CD14-positive monocyte (primary cell): Measurements from ENCODE around the gene ATP6V0B. TPM values are rescaled to one million over a fixed set of nuclear protein-coding genes. Genes with fewer than 3 reads are reported as not detected.

Experiments used
- DNase-seq, 3 donors: peaks; one replicate each; pipeline ENCODE4 v3.0.0-alpha.2; 2011 to 2022
- H2AFZ ChIP-seq: 2 replicates; pipeline ENCODE4 v1.6.0; 2012; ENCODE audit warnings: mild to moderate bottlenecking, low read depth, low read length, inconsistent platforms; ENCODE audit not compliant: insufficient read depth, poor library complexity, severe bottlenecking
- H3K27ac ChIP-seq, 2 donors: 1 replicate in 1 of 2; 2 replicates in 1 of 2; pipeline ENCODE4 v1.5.1; 2012 to 2013; ENCODE audit warnings: low read length in 2 of 2, control low read depth in 1 of 2, inconsistent platforms in 1 of 2, low read depth in 1 of 2, mild to moderate bottlenecking in 1 of 2
- H3K27me3 ChIP-seq, 2 donors: one replicate each; pipeline versions ENCODE4 v1.6.0 to v1.6.1; 2011 to 2013; ENCODE audit warnings: low read length in 2 of 2; ENCODE audit not compliant: control insufficient read depth in 2 of 2, insufficient read depth in 2 of 2
- H3K36me3 ChIP-seq, 2 donors: replicated peaks in 1 of 2; 1 replicate in 1 of 2; 2 replicates in 1 of 2; pipeline versions ENCODE4 v1.5.1 to v1.6.1; 2012 to 2013; ENCODE audit warnings: low read length in 2 of 2, control low read depth in 1 of 2, inconsistent platforms in 1 of 2, mild to moderate bottlenecking in 1 of 2; ENCODE audit not compliant: insufficient read depth in 2 of 2, control insufficient read depth in 1 of 2
- H3K4me1 ChIP-seq, 2 donors: 1 replicate in 1 of 2; 2 replicates in 1 of 2; pipeline versions ENCODE4 v1.5.1 to v1.6.1; 2012 to 2013; ENCODE audit warnings: low read length in 2 of 2, control low read depth in 1 of 2, inconsistent platforms in 1 of 2, mild to moderate bottlenecking in 1 of 2, moderate library complexity in 1 of 2; ENCODE audit not compliant: insufficient read depth in 2 of 2, control insufficient read depth in 1 of 2
- H3K4me2 ChIP-seq: replicated peaks from 2 replicates; pipeline ENCODE3; 2012; ENCODE audit warnings: low read length, moderate library complexity, mild to moderate bottlenecking; ENCODE audit not compliant: poor library complexity, severe bottlenecking; ENCODE audit errors: extremely low read depth
- H3K4me3 ChIP-seq, 3 experiments: fragments of 200-600 bp in 1 of 3; sonication (generic) in 1 of 3; replicated peaks in 1 of 3; 1 replicate in 2 of 3; 2 replicates in 1 of 3; pipeline ENCODE4 v1.5.1; 2011 to 2013; ENCODE audit warnings: low read length in 3 of 3, mild to moderate bottlenecking in 3 of 3, control low read depth in 2 of 3, low read depth in 2 of 3, inconsistent platforms in 1 of 3, moderate library complexity in 1 of 3
- H3K79me2 ChIP-seq: 2 replicates; pipeline ENCODE4 v1.6.0; 2012; ENCODE audit warnings: mild to moderate bottlenecking, control low read depth, inconsistent platforms, low read length, moderate library complexity; ENCODE audit not compliant: insufficient read depth
- H3K9ac ChIP-seq: 2 replicates; pipeline ENCODE4 v1.6.0; 2017; ENCODE audit warnings: low read length, mild to moderate bottlenecking; ENCODE audit not compliant: insufficient read depth, poor library complexity, severe bottlenecking
- H3K9me3 ChIP-seq, 2 donors: replicated peaks in 1 of 2; 1 replicate in 1 of 2; 2 replicates in 1 of 2; pipeline versions ENCODE4 v1.5.1 to v1.6.1; 2012 to 2013; ENCODE audit warnings: low read length in 2 of 2, control low read depth in 1 of 2; ENCODE audit not compliant: control insufficient read depth in 1 of 2, insufficient read depth in 1 of 2
- H4K20me1 ChIP-seq: 2 replicates; pipeline ENCODE4 v1.6.0; 2012; ENCODE audit warnings: mild to moderate bottlenecking, low read length, control low read depth, moderate library complexity; ENCODE audit not compliant: insufficient read depth
- H3K27ac Mint-ChIP-seq, 7 donors: one replicate each; pipeline ENCODE4 v1.8.0; 2020; ENCODE audit warnings: mild to moderate bottlenecking in 7 of 7, mixed read lengths in 7 of 7, moderate library complexity in 6 of 7, inconsistent platforms in 2 of 7
- H3K27me3 Mint-ChIP-seq, 3 donors: one replicate each; pipeline ENCODE4 v1.8.0; 2021 to 2022; ENCODE audit warnings: low read depth in 3 of 3, mild to moderate bottlenecking in 3 of 3, mixed read lengths in 3 of 3, moderate library complexity in 3 of 3, inconsistent platforms in 1 of 3
- H3K36me3 Mint-ChIP-seq, 2 donors: one replicate each; pipeline ENCODE4 v1.8.0; 2020; ENCODE audit warnings: mixed read lengths in 2 of 2, inconsistent platforms in 1 of 2, mild to moderate bottlenecking in 1 of 2
- H3K4me1 Mint-ChIP-seq: one replicate; pipeline ENCODE4 v1.8.0; 2020; ENCODE audit warnings: mild to moderate bottlenecking, mixed read lengths
- H3K4me3 Mint-ChIP-seq, 2 donors: one replicate each; pipeline ENCODE4 v1.8.0; 2020; ENCODE audit warnings: mild to moderate bottlenecking in 2 of 2, mixed read lengths in 2 of 2, moderate library complexity in 1 of 2
- H3K9me3 Mint-ChIP-seq, 7 donors: one replicate each; pipeline ENCODE4 v1.8.0; 2020 to 2022; ENCODE audit warnings: mixed read lengths in 7 of 7, mild to moderate bottlenecking in 6 of 7, moderate library complexity in 6 of 7, inconsistent platforms in 2 of 7
- CTCF ChIP-seq: fragments of 200-600 bp; IDR thresholded peaks from one replicate; pipeline ENCODE4 v1.8.0; 2022; ENCODE audit warnings: antibody characterized with exemption, mild to moderate bottlenecking
- WGBS: methylation state at CpG from one replicate; pipeline ENCODE4 v1.1.5; 2013; ENCODE audit warnings: missing lambda C conversion rate; ENCODE audit not compliant: insufficient coverage; 5-methylcytosine and 5-hydroxymethylcytosine counted together
- intact Hi-C, 2 donors: fragments of 100-400 bp; cut with micrococcal nuclease; formaldehyde crosslinking; loops; one replicate each; pipeline versions ENCODE4 v1.15.0 to v1.15.1; 2023
- polyA plus RNA-seq, 3 donors: library from polyadenylated mRNA; depleted of rRNA in 1 of 3; unstranded in 2 of 3; stranded (reverse) in 1 of 3; fragments of 300-500 nt in 2 of 3; fragments of >200 nt in 1 of 3; fragmentation: Illumina TruSeq in 2 of 3; gene quantifications; 1 replicate in 2 of 3; 2 replicates in 1 of 3; pipeline ENCODE4 v1.2.3, GENCODE V29; 2012 to 2021

The ATP6V0B gene
- polyA plus RNA-seq, 3 donors: 465 to 1,219 (median 954) TPM

GRCh38 chr1:43973981-43974442, 748 bp upstream of the ATP6V0B start:
- Histone ChIP-seq H3K79me2 (peaks cover 48% of the 10 kb centered on the region), H3K9me3 (no peaks in the 10 kb centered on the region), H3K27me3 (no peaks in the 10 kb centered on the region), H3K4me1 (peaks cover 48 to 61% of the 10 kb centered on the region in 2 donors), H3K36me3 (peaks cover 25 to 37% of the 10 kb centered on the region in 2 donors), H3K9ac (peak overlapping the region; percentile 100), H3K4me3 (peak overlapping the region; percentile 86 to 98 (median 97)), H3K27ac (peak overlapping the region; percentile 24 to 99), H2AFZ (peak overlapping the region; percentile 99), H3K4me2 (peak overlapping the region; percentile 79), H4K20me1 (peaks cover 41% of the 10 kb centered on the region)
- peaks cover 56% of the 10 kb centered on the region for H3K4me1 Mint-ChIP-seq
- peaks cover 0 to 1% (median 0%) of the 10 kb centered on the region in 7 donors for H3K9me3 Mint-ChIP-seq
- peaks cover 2 to 8% (median 2%) of the 10 kb centered on the region in 3 donors for H3K27me3 Mint-ChIP-seq
- H3K27ac Mint-ChIP-seq: peak overlapping the region; percentile 95 to 97 (median 96)
- WGBS: 36% methylated on average over 9 of the region's 9 CpGs
- no peak for DNase-seq
- intact Hi-C loops: loop anchor here (1.0 to 10.0 kb wide), 4 partner anchors 27 to 381 kb away; partner anchors contain the start of genes IPO13 (in 2 of the 2), ERI3 (in 1 of the 2) and KDM4A (in 1 of the 2)
- peak overlapping the region; percentile 98 to 99 for H3K4me3 Mint-ChIP-seq
- peaks cover 35 to 42% of the 10 kb centered on the region in 2 donors for H3K36me3 Mint-ChIP-seq
- no peak for TF ChIP-seq CTCF

GRCh38 chr1:43975249-43975961, 645 bp downstream of the ATP6V0B start:
- peaks cover 25 to 37% of the 10 kb centered on the region in 2 donors for H3K36me3 ChIP-seq
- H3K4me2 ChIP-seq: peak overlapping the region; percentile 79
- peak overlapping the region; percentile 86 to 98 (median 97) for H3K4me3 ChIP-seq
- H3K27me3 ChIP-seq: no peaks in the 10 kb centered on the region
- WGBS: 0% methylated on average over 28 of the region's 34 CpGs
- peak; percentile 77 to 85 (median 83) for DNase-seq
- Mint-ChIP-seq H3K4me3 (peak overlapping the region; percentile 98 to 99), H3K36me3 (peaks cover 35 to 42% of the 10 kb centered on the region in 2 donors), H3K27me3 (peaks cover 3 to 8% (median 4%) of the 10 kb centered on the region in 3 donors), H3K9me3 (peaks cover 0 to 1% (median 0%) of the 10 kb centered on the region in 7 donors), H3K4me1 (peaks cover 55% of the 10 kb centered on the region), H3K27ac (peak overlapping the region; percentile 95 to 97 (median 96))
- peaks cover 45% of the 10 kb centered on the region for H4K20me1 ChIP-seq
- peaks cover 43% of the 10 kb centered on the region for H3K79me2 ChIP-seq
- H3K9ac ChIP-seq: peak overlapping the region; percentile 100
- H2AFZ ChIP-seq: peak overlapping the region; percentile 99
- intact Hi-C loops: loop anchor here in 1 of 2 donors (2.0 to 10.0 kb wide), 3 partner anchors 29 to 379 kb away; partner anchors contain the start of genes ERI3, IPO13 and KDM4A
- TF ChIP-seq CTCF: no peak
- no peaks in the 10 kb centered on the region for H3K9me3 ChIP-seq
- peaks cover 48 to 61% of the 10 kb centered on the region in 2 donors for H3K4me1 ChIP-seq
- H3K27ac ChIP-seq: peak overlapping the region; percentile 97 to 99
